Measurements from ENCODE around the gene SKI. TPM values are rescaled to one million over a fixed set of nuclear protein-coding genes. Genes with fewer than 3 reads are reported as not detected.
A peak's percentile ranks its signal among the peaks of the same experiment; 100 is the strongest.

The SKI gene
- polyA plus RNA-seq (2013, experiment 1 of 2; ENCODE audit: insufficient read length) = 63.0 TPM
- polyA plus RNA-seq (2013, experiment 2 of 2; ENCODE audit: insufficient read length) = 64.6 TPM

DNA sequence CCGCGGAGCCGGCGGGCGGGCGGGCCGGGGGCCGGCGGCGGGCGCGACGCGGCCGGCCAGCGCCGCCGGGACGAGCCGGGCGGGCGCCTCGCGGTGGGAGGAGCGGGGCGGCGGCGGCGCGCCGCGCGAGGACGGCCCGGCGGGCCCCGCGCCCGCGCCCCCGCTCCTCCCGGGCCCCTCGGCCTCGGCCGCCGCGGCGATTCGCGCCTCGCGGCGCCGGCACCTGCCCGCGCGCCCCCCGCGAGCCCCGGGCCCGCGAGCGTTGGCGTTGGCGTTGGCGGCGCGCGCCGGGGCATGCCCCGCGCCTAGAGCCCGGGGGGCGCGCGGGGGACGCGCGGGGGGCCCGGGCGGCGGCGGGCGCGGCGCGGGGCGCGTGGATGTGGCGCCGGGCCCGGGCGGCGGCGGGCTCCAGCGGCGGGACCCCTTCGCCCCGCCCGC lies at the start of gene SKI:
TSS of gene SKI (plus strand) at position 163 of the 438 bp plus-strand sequence. CDS start 448 bp downstream, outside the sequence.
- DNase-seq = no peak

DNA sequence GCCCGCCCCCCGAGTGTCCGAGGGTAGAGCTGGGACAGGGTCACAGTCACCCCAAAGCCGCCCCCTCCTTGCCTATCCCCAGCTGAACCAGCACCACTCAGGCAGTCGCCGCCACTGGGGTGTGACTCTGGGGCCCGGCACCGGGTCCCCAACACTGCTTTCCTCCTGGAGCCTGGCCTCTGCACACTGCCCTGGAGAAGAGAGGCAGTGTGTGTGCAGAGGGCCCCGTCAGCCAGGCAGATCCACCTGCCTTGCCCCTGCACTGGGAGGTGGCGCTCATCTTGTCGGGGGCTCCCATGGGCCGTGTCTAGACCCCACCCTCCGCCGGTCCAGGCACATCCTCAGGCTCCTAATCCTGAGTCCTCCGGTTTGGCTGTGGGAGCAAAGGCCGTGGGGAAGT lies 49.2 kb upstream of the SKI start:
- no peak for DNase-seq

DNA sequence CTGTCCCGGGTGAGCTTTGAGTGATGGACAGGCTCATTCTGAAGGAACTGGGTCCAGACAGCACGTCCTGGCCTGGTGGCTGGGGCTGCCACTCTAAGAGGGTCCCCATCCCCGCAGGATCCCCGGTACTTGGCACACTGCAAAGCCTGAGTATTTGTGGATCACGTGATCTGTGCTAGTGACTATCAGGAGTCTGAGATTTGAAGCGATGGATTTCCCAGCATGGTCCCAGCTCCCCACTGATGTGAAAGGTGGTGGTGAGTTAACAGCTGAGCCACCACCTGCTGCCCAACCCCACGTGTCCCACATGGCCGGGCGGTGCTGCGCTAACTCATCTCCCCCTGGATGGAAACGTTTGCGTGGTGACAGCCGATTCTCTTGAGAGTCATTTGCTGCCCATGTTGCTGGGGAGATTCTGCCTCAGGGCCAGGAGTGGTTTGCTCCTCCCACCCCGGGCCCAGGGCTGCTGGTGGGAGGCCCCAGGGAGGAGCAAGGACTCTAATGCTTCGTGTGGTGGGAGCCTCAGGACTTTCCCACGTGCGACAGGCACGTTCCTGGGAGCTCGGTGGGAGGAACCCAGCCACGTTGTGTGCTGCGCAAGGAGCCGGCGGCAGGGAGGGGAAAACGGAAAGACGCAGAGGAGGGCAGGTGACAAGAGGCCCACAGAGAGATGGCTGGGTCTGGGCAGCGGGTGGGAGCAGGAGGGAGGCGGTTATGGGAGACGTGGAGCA lies 48.7 kb upstream of the SKI start:
- DNase-seq = no peak

DNA sequence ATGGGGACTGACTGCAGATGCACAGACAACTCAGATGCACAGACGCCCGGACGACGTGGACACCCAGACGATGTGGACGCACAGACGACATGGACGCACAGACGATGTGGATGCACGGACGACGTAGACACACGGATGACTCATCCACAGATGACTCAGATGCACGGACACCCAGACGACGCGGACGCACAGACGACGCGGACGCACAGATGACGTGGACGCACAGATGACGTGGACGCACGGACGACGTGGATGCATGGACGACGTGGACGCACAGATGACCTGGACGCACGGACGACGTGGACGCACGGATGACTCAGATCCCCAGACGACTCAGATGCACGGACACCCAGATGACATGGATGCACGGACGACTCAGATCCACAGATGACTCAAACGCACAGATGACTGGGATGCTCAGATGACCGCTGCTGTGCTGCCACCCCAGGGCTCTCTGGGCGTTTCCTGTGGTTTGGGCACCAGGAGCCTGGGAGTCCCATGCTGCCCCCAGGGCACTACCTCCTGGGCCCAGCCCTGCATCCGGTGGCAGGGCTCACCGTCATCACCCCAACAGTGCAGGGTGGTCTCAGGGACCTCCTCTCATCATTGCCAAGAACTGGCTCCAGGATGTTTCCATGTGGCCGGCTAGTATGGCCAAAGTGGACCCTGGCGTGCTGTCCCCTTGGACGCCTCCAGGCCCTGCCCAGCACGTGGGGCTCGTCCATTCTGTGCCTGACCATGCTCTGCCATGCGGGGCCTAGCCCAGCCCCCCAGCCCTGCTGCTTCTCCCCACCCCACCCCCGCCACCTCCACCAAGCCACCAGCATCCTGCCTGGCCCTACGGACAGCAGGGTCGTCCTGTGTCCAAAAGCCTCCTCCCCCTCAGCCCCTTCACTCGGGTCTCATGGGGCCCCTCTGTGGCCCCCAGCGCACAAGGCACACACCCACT lies 47.5 kb upstream of the SKI start:
- DNase-seq = peak; percentile 9

DNA sequence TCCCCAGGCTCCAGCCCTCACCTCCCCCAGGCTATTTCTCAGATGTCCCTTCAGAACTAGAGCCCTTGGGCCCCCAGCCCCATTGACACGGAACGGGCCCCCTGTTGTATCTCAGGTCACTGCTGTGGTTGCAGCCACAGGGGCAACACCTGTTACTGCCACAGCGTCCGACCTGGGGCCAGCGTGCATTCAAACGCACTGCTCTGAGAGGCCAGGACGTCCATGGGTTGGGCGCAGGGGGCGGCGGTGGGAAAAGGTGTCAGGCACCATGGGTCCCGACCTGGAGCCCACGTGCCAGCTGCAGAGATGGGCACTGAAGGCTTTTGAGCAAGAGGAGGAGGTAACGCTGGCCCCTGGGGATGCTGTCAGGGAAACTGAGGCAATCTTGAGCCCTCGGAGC lies 46.8 kb upstream of the SKI start:
- no peak for DNase-seq

DNA sequence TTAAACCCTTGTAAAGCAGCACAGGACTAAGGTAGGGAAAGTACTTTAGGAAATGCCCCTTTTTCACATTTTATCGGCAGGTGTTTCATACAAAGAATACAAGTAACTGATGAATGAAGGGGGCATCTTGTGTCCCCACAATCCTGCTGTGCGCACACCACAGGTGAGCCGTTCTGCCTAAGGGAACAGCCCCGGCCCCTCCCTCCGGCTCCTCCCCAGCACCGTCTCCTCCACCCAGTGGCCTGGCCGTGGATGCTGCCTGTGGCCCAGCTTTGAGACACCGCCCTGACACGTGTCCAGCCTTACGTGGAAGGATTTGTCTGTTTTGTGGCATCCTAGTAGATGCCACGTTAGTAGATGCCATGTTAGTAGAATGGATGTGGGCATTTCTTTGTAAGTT lies 46.4 kb upstream of the SKI start:
- no peak for DNase-seq

DNA sequence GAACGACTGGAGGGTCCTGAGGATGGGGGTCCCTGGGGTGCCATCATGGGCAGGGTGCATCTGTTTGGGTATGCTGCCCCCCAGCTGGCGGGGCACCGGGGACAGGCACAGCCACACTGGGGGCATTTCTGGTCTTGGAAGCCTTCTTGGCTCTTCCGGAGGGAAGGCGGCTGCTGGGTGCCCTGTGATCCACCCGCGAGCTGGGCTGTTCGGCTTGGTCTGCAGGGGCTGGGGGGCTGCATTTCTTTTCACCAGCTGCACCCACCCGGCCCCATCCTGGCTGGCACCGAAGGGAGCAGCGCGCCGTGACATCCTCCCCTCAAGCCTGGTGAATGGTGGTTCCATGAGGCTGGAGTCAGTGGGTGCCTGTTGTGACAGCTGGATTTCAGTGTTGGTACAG lies 45.7 kb upstream of the SKI start:
- no peak for DNase-seq

DNA sequence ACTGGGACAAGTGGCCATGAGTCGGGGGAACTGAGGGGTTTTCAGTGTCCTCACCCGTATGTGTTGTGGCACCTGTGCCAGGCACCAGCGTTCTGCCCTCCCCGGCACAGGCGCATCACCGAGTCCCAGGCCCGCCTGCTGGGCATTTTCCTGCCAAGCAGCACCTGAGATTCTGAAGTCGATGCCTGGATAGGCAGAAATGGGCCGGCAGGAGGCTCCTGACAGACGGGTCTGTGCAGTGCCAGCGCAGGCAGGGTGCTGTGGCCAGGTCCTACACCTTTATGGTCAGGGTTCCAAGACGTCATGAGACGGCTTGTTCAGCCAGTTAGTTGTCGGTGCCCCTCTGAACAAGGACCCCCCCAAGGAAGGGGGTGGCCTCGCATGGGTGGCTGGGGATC lies 44.2 kb upstream of the SKI start:
- no peak for DNase-seq

DNA sequence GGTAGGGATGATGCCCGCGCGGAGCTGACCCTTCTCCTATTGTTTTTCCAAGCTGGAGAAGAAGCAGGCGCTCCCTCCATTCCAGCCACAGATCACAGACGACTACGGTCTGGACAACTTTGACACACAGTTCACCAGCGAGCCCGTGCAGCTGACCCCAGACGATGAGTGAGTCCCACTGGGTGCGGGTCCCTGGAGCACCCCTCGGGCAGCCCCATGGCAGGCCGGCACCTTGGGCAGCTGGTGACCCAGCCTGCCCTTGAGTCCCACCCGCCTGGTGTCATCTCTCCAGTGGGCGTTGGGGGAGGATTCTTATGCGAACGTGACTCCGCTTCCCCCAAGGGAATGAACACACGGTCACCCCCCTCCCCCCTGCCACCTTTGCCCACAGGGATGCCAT lies 43.6 kb upstream of the SKI start:
- no peak for DNase-seq

DNA sequence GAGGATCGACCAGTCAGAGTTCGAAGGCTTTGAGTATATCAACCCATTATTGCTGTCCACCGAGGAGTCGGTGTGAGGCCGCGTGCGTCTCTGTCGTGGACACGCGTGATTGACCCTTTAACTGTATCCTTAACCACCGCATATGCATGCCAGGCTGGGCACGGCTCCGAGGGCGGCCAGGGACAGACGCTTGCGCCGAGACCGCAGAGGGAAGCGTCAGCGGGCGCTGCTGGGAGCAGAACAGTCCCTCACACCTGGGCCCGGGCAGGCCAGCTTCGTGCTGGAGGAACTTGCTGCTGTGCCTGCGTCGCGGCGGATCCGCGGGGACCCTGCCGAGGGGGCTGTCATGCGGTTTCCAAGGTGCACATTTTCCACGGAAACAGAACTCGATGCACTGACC lies 43.2 kb upstream of the SKI start:
- DNase-seq = no peak

DNA sequence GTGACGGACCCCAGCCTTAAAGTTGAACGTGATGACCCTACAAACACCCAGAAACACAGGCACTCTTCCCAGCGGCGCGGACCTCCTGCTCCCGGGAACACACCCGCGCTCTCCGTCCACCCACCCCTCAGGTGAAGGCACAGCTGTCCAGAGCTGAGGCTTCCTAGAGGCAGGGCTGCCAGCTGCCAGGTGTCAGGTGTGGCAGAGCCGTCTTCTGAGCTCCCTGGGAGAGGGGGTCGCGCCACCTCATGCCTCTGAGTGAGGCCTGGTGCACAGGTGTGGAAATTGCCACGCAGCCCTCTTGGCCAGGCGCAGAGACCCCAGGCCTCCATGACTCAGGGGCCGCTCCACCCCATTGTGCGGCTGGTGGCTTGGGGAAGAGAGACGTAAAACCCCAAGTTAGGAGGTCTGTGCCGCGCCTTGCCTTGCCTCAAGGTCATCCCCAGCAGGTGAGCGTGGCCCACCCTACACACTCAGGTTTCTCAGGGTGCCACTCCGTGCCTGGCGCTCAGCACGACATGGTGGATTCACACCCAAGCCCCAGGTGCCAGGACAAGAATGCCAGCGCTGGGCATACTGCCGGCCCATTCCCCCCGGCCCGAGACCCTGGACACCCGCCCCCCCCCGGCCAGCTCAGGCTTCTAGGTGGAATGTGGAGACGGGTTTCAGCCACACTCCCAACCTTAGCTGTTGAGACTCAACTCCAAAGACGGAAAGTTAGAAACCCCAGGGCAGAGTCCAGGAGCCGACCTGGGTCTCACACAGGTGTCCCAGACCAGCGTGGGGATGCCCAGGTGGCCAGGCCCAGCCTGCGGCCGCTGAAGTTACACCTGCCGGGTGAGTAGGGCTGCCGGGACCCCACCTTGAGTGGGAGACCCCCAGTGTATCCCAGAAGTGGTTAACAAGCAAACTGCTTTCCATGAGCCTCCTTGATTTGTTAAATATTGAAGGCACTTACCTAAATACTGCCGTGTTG lies 42.0 kb upstream of the SKI start:
- DNase-seq = no peak

DNA sequence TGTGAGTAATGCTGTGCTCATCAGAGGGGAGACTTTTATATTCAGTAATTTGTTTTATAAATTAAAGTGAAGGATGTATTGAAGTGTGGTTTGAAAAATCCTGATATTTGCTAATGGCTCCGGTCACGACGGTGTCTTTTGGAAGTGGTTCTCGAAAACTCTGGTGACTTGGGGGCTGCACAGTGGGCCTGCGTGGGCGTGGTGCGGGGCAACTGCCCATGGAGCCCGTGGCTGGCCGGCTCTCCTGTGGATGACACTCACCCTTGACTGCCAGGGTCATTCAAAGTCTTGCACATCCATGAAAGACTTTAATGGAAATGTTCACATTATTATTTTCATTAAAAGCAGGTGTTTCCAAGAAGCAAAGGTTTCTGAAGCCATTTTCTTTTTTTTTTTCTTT lies 41.2 kb upstream of the SKI start:
- no peak for DNase-seq

DNA sequence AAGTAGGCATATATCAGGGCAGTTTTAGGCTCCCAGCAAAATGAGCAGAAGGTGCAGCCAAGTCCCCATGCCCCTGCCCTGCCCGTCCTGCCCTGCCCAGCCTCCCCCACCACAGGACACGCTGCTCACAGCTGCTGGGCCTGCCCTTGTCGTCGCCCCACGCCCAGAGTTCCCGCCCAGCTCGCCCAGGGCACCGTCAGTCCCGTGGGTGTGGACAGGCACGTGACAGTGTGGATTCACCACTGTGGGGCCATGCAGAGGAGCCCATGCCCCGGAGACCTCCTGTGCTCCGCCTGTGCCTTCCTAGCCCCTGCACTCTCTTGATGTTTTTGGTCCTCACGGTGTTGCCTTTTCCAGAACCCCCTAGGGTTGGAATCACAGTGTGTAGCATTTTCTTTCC lies 40.5 kb upstream of the SKI start:
- DNase-seq = no peak

DNA sequence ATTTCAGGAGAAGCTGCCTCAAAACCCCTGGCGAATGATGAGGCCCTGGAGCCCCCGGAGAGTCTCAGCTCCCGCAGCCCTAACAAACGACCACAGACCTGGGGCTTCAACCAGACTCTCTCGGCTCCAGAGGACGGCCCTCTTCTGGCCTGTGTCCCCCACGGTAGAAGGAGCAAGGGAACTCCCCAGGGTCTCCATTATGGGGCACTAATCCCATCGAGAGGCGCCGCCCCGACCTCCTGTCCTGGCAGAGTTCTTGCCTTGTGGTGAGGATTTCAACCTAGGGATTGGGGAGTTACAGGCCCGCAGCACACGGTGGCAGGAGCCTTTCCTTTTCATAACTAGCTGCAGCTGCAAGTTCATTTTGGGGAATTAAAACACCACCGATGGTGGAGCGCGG lies 39.8 kb upstream of the SKI start:
- no peak for DNase-seq

DNA sequence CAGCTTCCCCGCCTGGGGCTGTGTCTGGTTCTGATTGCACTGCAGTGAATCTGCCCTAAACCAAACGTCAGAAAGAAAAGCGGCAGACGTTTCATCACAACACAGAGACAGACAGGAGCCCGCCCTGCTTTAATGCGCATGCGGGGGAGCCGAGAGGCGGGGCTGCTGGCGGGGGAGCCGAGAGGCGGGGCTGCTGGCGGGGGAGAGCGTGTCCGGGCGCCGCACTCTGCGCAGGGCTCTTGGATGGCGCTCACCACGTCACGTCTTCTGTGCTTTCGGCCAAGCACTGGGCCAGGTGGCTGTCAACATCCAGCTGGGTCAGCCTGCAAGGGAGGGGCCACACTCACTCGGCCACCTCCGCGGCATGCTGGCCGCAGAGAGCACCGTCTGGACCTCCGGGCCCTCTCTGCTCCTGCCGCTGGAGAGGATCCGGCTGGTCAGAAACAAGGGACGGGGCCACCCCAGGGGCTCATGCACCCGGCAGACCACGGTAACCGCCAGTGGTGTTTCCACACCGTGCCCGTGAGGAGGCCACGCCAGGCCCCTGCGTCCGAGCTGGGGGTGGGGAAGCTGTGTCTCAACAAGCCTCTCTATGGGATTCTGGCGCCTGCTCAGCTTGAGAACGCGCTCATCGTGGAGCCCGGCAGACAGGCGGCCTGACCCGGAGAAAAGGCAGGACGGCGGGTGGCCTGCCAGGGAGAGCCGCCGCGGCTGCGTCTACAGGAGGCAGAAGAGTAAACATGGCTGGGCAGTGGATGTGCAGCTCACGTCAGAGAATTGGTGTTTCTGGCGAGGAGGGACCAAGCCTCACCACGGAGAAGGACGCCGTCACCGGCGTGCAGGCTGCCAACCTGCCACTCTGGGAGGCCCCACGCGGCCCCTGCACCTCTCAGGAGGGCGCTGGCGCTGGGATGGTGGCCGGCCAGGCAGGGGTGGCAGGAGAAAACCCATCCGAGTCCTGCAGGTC lies 38.4 kb upstream of the SKI start:
- peak; percentile 93 for DNase-seq

DNA sequence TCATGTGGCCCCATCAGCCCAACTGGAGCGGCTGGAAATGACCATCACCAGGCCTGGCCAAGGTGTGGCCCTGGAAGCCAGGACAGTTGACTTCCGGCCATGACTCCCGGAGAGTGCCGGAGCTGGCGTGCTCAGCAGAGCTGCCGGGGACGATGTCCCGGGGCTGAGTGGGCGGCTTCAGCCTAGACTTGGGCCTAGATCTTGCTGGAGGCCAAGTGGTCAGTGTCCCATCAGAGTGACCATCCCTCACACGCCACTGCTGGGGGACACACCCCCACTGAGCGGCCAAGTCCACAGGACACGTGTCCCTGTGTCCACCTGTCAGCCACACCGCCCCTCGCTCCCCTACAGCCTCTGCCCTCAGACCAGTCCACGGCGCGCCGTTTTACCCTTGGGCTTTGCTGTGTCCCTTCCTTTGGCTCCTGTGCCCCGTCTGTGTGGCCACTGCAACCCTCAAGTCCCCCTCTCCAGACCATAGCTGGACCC lies 37.6 kb upstream of the SKI start:
- no peak for DNase-seq

DNA sequence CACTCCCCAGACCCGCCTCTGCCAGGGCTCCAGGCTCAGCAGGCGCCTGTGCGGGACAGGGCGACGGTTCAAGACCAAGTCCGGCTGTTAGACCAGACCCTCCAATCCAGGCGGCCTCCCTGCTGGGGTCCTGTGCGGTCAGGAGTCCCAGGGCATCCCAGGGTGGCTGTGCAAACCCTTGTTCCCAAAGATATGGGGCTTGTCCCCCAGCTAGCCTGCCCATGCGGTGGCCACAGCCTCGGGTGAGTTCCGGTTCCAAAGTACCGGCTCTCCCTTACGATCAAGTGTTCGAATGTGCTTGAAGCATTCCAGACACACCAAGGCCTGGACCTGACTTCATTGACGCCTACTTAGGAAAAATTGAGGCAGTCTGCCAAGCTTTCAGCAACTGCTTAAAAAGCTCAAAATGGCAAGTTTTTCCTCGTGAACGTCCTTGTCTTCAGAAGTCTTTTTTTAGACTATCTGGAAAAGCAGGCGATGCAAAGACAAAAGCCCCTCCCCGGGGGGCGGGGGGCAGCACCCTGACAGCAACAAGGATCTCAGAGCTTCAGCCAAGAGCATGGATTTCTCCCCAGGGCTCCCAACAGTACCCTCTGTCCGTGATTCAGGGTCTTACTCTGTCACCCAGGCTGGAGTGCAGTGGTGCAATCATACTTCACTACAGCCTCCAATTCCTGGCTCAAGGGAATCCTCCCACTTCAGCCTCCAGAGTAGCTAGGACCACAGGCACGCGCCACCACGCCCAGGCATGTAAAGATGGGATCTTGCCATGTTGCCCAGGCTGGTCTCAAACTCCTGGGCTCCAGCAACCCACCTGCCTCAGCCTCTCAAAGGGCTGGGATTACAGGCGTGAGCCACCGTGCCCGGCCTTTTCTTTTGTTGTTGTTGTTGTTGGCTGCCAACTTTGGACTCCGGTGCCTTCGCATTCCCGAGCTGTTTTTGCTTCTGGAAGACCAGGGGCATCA lies 35.8 kb upstream of the SKI start:
- peak; percentile 66 for DNase-seq

DNA sequence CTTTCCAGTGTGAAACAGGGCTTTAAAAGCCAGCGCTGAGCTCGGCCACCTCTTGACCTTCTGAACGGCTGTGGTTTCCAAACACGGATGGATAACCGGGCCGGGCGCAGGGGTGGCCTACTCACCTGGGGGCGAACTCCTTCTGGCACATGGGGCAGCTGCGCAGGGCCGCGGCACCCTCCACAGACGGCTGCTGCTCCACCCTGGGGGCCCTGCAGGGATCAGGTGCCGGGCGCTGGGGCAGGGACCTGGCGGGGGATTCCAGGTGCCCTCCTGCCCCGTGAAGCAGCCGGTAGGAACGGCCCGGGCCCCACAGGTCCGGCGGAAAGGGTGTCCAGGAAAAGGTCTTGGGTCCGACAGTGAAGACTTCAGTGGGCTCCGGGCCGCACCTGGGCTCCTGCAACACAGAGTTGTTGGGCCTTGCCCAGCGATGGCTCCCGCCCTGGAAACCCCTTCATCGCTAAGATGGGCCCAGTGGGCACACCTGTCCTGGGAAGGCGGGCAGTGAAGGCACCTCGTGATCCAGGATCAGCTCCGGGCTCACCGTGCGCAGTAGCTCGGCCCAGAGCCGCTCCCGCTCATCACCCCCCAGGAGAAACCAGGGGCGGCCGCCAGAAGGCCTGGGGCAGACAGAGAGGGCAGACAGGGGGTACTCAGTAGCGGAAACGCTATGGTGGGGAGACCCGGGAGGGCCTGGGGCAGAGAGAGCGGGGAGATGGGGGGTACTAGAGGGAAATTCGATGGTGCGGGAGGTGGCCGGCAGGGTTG lies 34.4 kb upstream of the SKI start:
- DNase-seq = no peak

DNA sequence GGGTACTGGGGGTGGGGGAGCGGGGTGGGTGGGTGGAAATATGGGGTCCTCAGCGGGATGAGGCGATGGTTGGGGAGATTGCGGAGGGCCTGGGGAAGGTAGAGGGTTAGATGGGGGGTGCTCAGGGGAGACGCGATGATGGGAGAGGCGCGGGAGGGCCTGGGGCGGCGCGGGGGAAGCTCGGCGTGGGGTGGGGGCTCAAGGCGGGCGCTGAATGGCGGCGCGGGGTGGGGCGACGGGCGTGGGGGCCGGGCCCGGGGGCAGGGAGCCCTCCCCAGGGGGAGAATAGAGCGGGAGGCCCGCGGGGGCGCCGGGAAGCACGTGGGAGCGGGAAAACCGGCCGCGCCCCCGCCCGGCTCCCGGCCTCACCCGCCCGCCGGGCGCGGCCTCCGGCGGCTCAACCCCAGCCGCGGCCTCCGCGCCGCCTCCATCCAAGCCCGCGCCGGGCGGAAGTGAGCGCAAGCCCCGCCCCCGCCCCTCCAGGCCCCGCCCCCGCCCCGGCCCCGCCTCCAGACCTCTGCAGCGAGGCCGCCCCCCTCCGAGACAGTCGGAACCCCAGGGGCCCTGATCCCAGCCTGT lies 33.7 kb upstream of the SKI start, which contains the start of gene FAAP20:
TSS of gene FAAP20 (minus strand) at position 454 of the 579 bp plus-strand sequence. CDS start at position 431, 23 bp downstream.
- DNase-seq = peak; percentile 73
